K562 (cell line): ENCODE results near the gene KLRC4. TPM values are rescaled to one million over a fixed set of nuclear protein-coding genes. Genes with fewer than 3 reads are reported as not detected.

Experiments
- ATAC-seq: fragments of 200-7000 bp; cut with Tn5 transposase; 3 replicates; pipeline ENCODE4 v1.9.1; 2020; ENCODE audit warnings: moderate library complexity
- BruUV-seq: library from RNA; stranded (reverse); fragments of 400-500 nt; replicated peaks from 2 replicates; lab custom pipeline; 2021; lab: Mats Ljungman, UMichigan
- CTCF ChIA-PET: fragments of 300-600 bp; formaldehyde crosslinking; extraction: SDS; loops from one replicate; lab custom pipeline; 2021; ENCODE audit warnings: low intra/inter-chr PET ratio; lab: Yijun Ruan, JAX
- POLR2A ChIA-PET: fragments of 300-600, 350-650 bp; sonication (Branson Sonifier 250); formaldehyde crosslinking; extraction: SDS; loops from one replicate; lab custom pipeline; 2021; ENCODE audit warnings: antibody characterized with exemption, inconsistent platforms; lab: Yijun Ruan, JAX
- DNase-seq, 4 experiments: peaks; one replicate each; pipeline versions ENCODE4 v3.0.0 to v3.0.0-alpha.2; 2011 to 2018; ENCODE audit warnings: low spot score in 3 of 4, mixed read lengths in 3 of 4; ENCODE audit errors: extremely low read depth in 1 of 4
- FAIRE-seq: peaks from 2 replicates; lab custom pipeline; 2011; peaks lifted over from hg19 to GRCh38; lab: Jason Lieb, UNC
- H2AFZ ChIP-seq: 2 replicates; pipeline ENCODE4 v1.6.0; 2011; ENCODE audit warnings: low read depth, low read length, control low read depth, inconsistent platforms
- H3K27ac ChIP-seq: fragments of 200-600 bp; 3 replicates; pipeline ENCODE4 v1.8.0; 2011; ENCODE audit warnings: low read depth, mild to moderate bottlenecking, control low read depth, inconsistent platforms, low read length, moderate library complexity, mixed read lengths; ENCODE audit errors: extremely low read depth
- H3K27me3 ChIP-seq, 2 experiments: fragments of 300-600 bp in 1 of 2; 2 replicates in 1 of 2; 3 replicates in 1 of 2; pipeline versions ENCODE4 v1.6.0 to v1.8.0; 2011; ENCODE audit warnings: inconsistent platforms in 2 of 2, low read length in 2 of 2, mild to moderate bottlenecking in 1 of 2, mixed read lengths in 1 of 2, moderate library complexity in 1 of 2; ENCODE audit not compliant: control insufficient read depth in 2 of 2, insufficient read depth in 2 of 2
- H3K36me3 ChIP-seq: fragments of 300-600 bp; 3 replicates; pipeline ENCODE4 v1.8.0; 2011; ENCODE audit warnings: mild to moderate bottlenecking, low read length, inconsistent platforms; ENCODE audit not compliant: control insufficient read depth, insufficient read depth
- H3K4me1 ChIP-seq, 2 experiments: fragments of 200-600 bp in 1 of 2; replicated peaks in 1 of 2; 2 replicates in 1 of 2; 3 replicates in 1 of 2; pipeline versions ENCODE4 v1.5.1 to v1.8.0; 2011; ENCODE audit warnings: inconsistent platforms in 2 of 2, low read length in 2 of 2, mild to moderate bottlenecking in 1 of 2, mixed read lengths in 1 of 2, moderate library complexity in 1 of 2; ENCODE audit not compliant: control insufficient read depth in 2 of 2, insufficient read depth in 2 of 2
- H3K4me2 ChIP-seq: 2 replicates; pipeline ENCODE4 v1.6.1; 2011; ENCODE audit warnings: low read length, control low read depth, inconsistent platforms, mixed read lengths; ENCODE audit not compliant: insufficient read depth
- H3K4me3 ChIP-seq: fragments of 200-600 bp; sonication (generic), shearing (Covaris generic); 2 replicates; pipeline ENCODE4 v1.5.1; 2016; ENCODE audit warnings: control low read depth, inconsistent platforms
- H3K79me2 ChIP-seq: fragments of 200-600 bp; 3 replicates; pipeline ENCODE4 v1.8.0; 2011; ENCODE audit warnings: low read length, inconsistent platforms; ENCODE audit not compliant: control insufficient read depth, insufficient read depth
- H3K9ac ChIP-seq, 2 experiments: 2 replicates each; pipeline versions ENCODE4 v1.6.0 to v1.6.1; 2011; ENCODE audit warnings: low read depth in 2 of 2, low read length in 2 of 2, control low read depth in 1 of 2, inconsistent platforms in 1 of 2, mild to moderate bottlenecking in 1 of 2, mixed read lengths in 1 of 2; ENCODE audit not compliant: insufficient read depth in 1 of 2
- H3K9me1 ChIP-seq: one replicate; pipeline ENCODE4 v1.6.0; 2011; ENCODE audit warnings: inconsistent platforms, mild to moderate bottlenecking, low read length, moderate library complexity; ENCODE audit not compliant: control insufficient read depth, insufficient read depth
- H3K9me3 ChIP-seq: replicated peaks from 2 replicates; pipeline ENCODE4 v1.5.1; 2011; ENCODE audit warnings: low read depth, low read length, inconsistent platforms; ENCODE audit not compliant: control insufficient read depth, insufficient read depth
- H4K20me1 ChIP-seq: replicated peaks from 2 replicates; pipeline ENCODE4 v1.6.1; 2011; ENCODE audit warnings: low read length, inconsistent platforms, mixed read lengths; ENCODE audit not compliant: control insufficient read depth, insufficient read depth
- ETS2 ChIP-seq: IDR thresholded peaks from 2 replicates; pipeline ENCODE4 v1.6.1; 2016; ENCODE audit warnings: borderline replicate concordance, missing genetic modification characterization, mild to moderate bottlenecking, moderate library complexity, missing compliant biosample characterization; ENCODE audit not compliant: poor library complexity, severe bottlenecking
- FOXA1 ChIP-seq: fragments of 450-650 bp; IDR thresholded peaks from 2 replicates; pipeline ENCODE4 v1.6.1; 2016; ENCODE audit warnings: mild to moderate bottlenecking, borderline replicate concordance
- KDM1A ChIP-seq, 2 experiments: fragments of 450-650 bp; IDR thresholded peaks; 2 replicates each; pipeline ENCODE4 v1.6.1; 2016; ENCODE audit warnings: mild to moderate bottlenecking in 2 of 2
- MBD2 ChIP-seq: sonication (generic); IDR thresholded peaks from 2 replicates; pipeline ENCODE4 v1.6.1; 2016; ENCODE audit warnings: low read depth, borderline replicate concordance
- POLR3G ChIP-seq: IDR thresholded peaks from 2 replicates; pipeline ENCODE4 v1.6.1; 2011; ENCODE audit not compliant: insufficient read length, insufficient replicate concordance; ENCODE audit errors: extremely low read depth
- SIN3B ChIP-seq: fragments of 450-650 bp; IDR thresholded peaks from 2 replicates; pipeline ENCODE4 v1.6.1; 2017; ENCODE audit warnings: low read depth, mild to moderate bottlenecking, moderate library complexity
- SIX5 ChIP-seq, 2 experiments: IDR thresholded peaks; 2 replicates each; pipeline ENCODE4 v1.6.1; 2011; ENCODE audit warnings: low read length in 2 of 2, borderline replicate concordance in 1 of 2, low read depth in 1 of 2, mild to moderate bottlenecking in 1 of 2, moderate library complexity in 1 of 2; ENCODE audit not compliant: insufficient read depth in 1 of 2
- TBP ChIP-seq: optimal IDR thresholded peaks from 2 replicates; pipeline ENCODE3; 2011; ENCODE audit warnings: low read depth, low read length, improper control_type of control experiment
- XRCC3 ChIP-seq: fragments of 450-650 bp; IDR thresholded peaks from 2 replicates; pipeline ENCODE4 v1.6.1; 2017; ENCODE audit warnings: mild to moderate bottlenecking, moderate library complexity
- ZBTB1 ChIP-seq: sonication (generic); formaldehyde crosslinking; IDR thresholded peaks from 2 replicates; pipeline ENCODE4 v1.8.1; 2023; ENCODE audit warnings: missing genetic modification reagents, low read depth, mild to moderate bottlenecking, borderline replicate concordance
- ZBTB49 ChIP-seq: sonication (generic); formaldehyde crosslinking; IDR thresholded peaks from 2 replicates; pipeline ENCODE4 v1.8.0; 2022; ENCODE audit warnings: missing genetic modification reagents, mild to moderate bottlenecking, borderline replicate concordance
- ZNF347 ChIP-seq: fragments of 450-650 bp; formaldehyde crosslinking; IDR thresholded peaks from 2 replicates; pipeline ENCODE4 v1.4.0; 2020; ENCODE audit warnings: low read depth, mild to moderate bottlenecking, moderate library complexity
- WGBS: fragments of 100-300 bp; shearing (Covaris generic); methylation state at CpG from one replicate; pipeline ENCODE4 v1.1.6; 2016; ENCODE audit warnings: low coverage, mixed read lengths; ENCODE audit not compliant: insufficient coverage; ENCODE audit errors: missing lambda C conversion rate; 5-methylcytosine and 5-hydroxymethylcytosine counted together
- in situ Hi-C: fragments of 300-500 bp; cut with MboI; formaldehyde crosslinking; loops from 4 replicates; pipeline ENCODE4 v1.15.0; 2018; ENCODE audit warnings: inconsistent platforms, mixed read lengths
- intact Hi-C: fragments of 100-400 bp; cut with micrococcal nuclease; formaldehyde crosslinking; loops from 2 replicates; pipeline ENCODE4 v1.14.2; 2022
- polyA plus RNA-seq, 8 experiments: library from polyadenylated mRNA; depleted of rRNA in 4 of 8; stranded (reverse) in 5 of 8; unstranded in 3 of 8; fragments of >200 nt; fragmentation: Nextera tagmentation in 2 of 8; fragmentation: Illumina TruSeq in 1 of 8; extraction: Ambion mirVana in 2 of 8; extraction: Trizol in 1 of 8; gene quantifications; 2 replicates each; pipeline versions ENCODE4 v1.2.1 to v1.2.3, GENCODE V29; 2011 to 2014; ENCODE audit warnings: inconsistent platforms in 1 of 8, missing spikeins in 1 of 8
- total RNA-seq, 7 experiments: library from RNA; depleted of rRNA in 6 of 7; stranded (reverse); fragments of >200 nt in 6 of 7; fragmentation: Illumina TruSeq in 2 of 7; extraction: Trizol in 2 of 7; gene quantifications; 2 replicates each; pipeline versions ENCODE4 v1.2.1 to v1.2.3, GENCODE V29; 2011 to 2021; ENCODE audit warnings: low replicate concordance in 1 of 7
- TF ChIP-seq, protein P1 (sequence below): fragments of 250-450 bp; sonication (Bioruptor Pico); IDR thresholded peaks from 2 replicates; pipeline ENCODE4 v1.8.0; 2022; ENCODE audit warnings: inconsistent platforms

Gene KLRC4
- total and polyA plus RNA-seq, 9 of the 15 experiments (the other 6 are each of a cell fraction or from before 2014, with no cell fraction given), result 0.17 TPM; not detected in 8

DNA sequence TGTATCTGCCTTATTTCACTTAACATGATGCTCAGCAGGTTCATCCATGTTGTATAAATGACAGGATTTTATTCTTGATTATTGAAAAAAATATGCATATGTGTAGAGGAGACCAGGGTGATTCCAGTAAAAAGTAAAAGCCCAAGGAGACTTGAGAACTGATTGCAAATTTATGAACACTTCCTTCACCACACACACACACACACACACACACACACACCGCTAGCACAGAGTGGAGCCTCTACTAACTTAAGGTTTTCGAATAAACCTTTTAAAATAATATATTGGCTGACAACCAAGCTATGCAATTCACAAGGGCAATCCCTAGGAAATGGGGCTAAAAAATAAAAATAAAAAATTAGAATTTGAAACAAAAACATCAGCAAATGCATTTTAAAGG is 11.4 kb downstream of the KLRC4 start:
- Histone ChIP-seq H3K9ac (no peak overlapping the region), H3K9me3 (no peaks in the 10 kb centered on the region), H4K20me1 (no peaks in the 10 kb centered on the region), H3K36me3 (no peaks in the 10 kb centered on the region), H3K79me2 (no peaks in the 10 kb centered on the region), H3K4me3 (no peak overlapping the region), H3K27ac (no peak overlapping the region), H3K27me3 (no peaks in the 10 kb centered on the region), H3K4me1 (no peaks in the 10 kb centered on the region), H3K9me1 (no peaks in the 10 kb centered on the region), H3K4me2 (no peak overlapping the region), H2AFZ (no peak overlapping the region)
- intact Hi-C loops (no loop called here), in situ Hi-C loops (no loop called here)
- TF ChIP-seq POLR3G, result no peak
- FAIRE-seq (no peak), DNase-seq (no peak), ATAC-seq (no peak)
- no TSS peak for BruUV-seq
- WGBS, result 21% methylated on average over 2 of the region's 2 CpGs
- ChIA-PET CTCF (no interaction called here), POLR2A (no interaction called here)

DNA sequence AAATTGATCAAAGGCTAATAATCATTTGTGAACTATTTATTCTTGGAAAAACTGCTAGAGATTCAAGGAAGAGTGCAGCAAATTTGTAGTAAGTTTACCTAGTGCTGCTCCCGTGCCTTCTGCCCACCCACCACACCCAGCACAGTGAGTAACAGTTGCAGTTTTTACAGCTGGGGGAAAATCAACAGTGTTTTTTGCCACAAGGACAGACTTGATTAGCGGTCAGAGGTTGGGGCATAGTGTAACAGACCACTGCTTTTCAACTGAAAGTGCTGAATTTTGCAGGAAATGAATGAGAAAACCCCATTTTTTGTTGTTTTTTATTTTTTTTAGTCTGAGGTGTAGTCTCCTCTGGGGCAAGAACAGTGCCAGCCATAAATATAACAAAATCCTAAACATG is 12.3 kb downstream of the KLRC4 start:
- H3K27me3 ChIP-seq, result no peaks in the 10 kb centered on the region
- no peak overlapping the region for H2AFZ ChIP-seq
- in situ Hi-C loops (no loop called here), intact Hi-C loops (no loop called here)
- no peak for ATAC-seq
- no peak for DNase-seq
- FAIRE-seq, result no peak
- H3K27ac ChIP-seq, result no peak overlapping the region
- ChIA-PET CTCF (no interaction called here), POLR2A (no interaction called here)
- H3K4me3 ChIP-seq, result no peak overlapping the region
- no peak overlapping the region for H3K4me2 ChIP-seq
- no peaks in the 10 kb centered on the region for H4K20me1 ChIP-seq
- no TSS peak for BruUV-seq
- no peak overlapping the region for H3K9ac ChIP-seq
- H3K4me1 ChIP-seq, result no peaks in the 10 kb centered on the region
- no peaks in the 10 kb centered on the region for H3K9me1 ChIP-seq
- H3K79me2 ChIP-seq, result no peaks in the 10 kb centered on the region
- H3K36me3 ChIP-seq, result no peaks in the 10 kb centered on the region
- H3K9me3 ChIP-seq, result no peaks in the 10 kb centered on the region
- WGBS, result 40% methylated on average over 1 of the region's 2 CpGs
- TF ChIP-seq TBP (no peak), ZBTB49 (CRISPR knock-in tag) (no peak), FOXA1 (no peak), MBD2 (no peak), XRCC3 (no peak), ZBTB1 (CRISPR knock-in tag) (no peak), KDM1A (IDR thresholded peaks at IDR 0.05) (no peak), ETS2 (no peak), ZNF347 (no peak), SIN3B (no peak), SIX5 (IDR thresholded peaks at IDR 0.05; ENCODE audit: borderline replicate concordance in 1 of 2, insufficient read depth in 1 of 2, low read depth in 1 of 2, low read length in 2 of 2) (no peak)
- TF ChIP-seq, protein P1, sequence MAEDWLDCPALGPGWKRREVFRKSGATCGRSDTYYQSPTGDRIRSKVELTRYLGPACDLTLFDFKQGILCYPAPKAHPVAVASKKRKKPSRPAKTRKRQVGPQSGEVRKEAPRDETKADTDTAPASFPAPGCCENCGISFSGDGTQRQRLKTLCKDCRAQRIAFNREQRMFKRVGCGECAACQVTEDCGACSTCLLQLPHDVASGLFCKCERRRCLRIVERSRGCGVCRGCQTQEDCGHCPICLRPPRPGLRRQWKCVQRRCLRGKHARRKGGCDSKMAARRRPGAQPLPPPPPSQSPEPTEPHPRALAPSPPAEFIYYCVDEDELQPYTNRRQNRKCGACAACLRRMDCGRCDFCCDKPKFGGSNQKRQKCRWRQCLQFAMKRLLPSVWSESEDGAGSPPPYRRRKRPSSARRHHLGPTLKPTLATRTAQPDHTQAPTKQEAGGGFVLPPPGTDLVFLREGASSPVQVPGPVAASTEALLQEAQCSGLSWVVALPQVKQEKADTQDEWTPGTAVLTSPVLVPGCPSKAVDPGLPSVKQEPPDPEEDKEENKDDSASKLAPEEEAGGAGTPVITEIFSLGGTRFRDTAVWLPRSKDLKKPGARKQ, result no peak
